ENCODE data around the gene HLA-DPB1. TPM values are rescaled to one million over a fixed set of nuclear protein-coding genes. Genes with fewer than 3 reads are reported as not detected.

HLA-DPB1 gene
- total RNA-seq, 1 experiment from 2014 or later = 18.3 TPM

- no TSS peak for BruUV-seq (replicated peaks)
- DNase-seq = no peak
Observed at GRCh38 chr6:33030245-33030644, 45.5 kb upstream of the HLA-DPB1 start.

GRCh38 chr6:33034554-33034953, 41.2 kb upstream of the HLA-DPB1 start:
- no peak for DNase-seq
- Mint-ChIP-seq H3K4me3 (ENCODE audit: low read depth, unreplicated experiment) (no peak overlapping the region), H3K9me3 (ENCODE audit: low read depth, unreplicated experiment) (peaks cover 3% of the 10 kb centered on the region), H3K27ac (ENCODE audit: unreplicated experiment) (no peak overlapping the region), H3K4me1 (ENCODE audit: low read depth, unreplicated experiment) (peaks cover 7% of the 10 kb centered on the region), H3K27me3 (ENCODE audit: unreplicated experiment) (peaks cover 86% of the 10 kb centered on the region), H3K36me3 (ENCODE audit: insufficient read depth, unreplicated experiment) (no peaks in the 10 kb centered on the region)
- no TSS peak for BruUV-seq (replicated peaks)
- intact Hi-C loops (cut with micrococcal nuclease; ENCODE audit: unreplicated experiment) = no loop called here
- TF ChIP-seq, protein P1, sequence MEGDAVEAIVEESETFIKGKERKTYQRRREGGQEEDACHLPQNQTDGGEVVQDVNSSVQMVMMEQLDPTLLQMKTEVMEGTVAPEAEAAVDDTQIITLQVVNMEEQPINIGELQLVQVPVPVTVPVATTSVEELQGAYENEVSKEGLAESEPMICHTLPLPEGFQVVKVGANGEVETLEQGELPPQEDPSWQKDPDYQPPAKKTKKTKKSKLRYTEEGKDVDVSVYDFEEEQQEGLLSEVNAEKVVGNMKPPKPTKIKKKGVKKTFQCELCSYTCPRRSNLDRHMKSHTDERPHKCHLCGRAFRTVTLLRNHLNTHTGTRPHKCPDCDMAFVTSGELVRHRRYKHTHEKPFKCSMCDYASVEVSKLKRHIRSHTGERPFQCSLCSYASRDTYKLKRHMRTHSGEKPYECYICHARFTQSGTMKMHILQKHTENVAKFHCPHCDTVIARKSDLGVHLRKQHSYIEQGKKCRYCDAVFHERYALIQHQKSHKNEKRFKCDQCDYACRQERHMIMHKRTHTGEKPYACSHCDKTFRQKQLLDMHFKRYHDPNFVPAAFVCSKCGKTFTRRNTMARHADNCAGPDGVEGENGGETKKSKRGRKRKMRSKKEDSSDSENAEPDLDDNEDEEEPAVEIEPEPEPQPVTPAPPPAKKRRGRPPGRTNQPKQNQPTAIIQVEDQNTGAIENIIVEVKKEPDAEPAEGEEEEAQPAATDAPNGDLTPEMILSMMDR (IDR thresholded peaks at IDR 0.05; ENCODE audit: unreplicated experiment) = no peak
- CTCF ChIA-PET = no interaction called here

More at GRCh38 chr6:33030245-33030644, 45.5 kb upstream of the HLA-DPB1 start:
- Mint-ChIP-seq H3K27ac (ENCODE audit: unreplicated experiment) (no peak overlapping the region), H3K9me3 (ENCODE audit: low read depth, unreplicated experiment) (peaks cover 2% of the 10 kb centered on the region), H3K4me3 (ENCODE audit: low read depth, unreplicated experiment) (no peak overlapping the region), H3K4me1 (ENCODE audit: low read depth, unreplicated experiment) (peaks cover 20% of the 10 kb centered on the region), H3K36me3 (ENCODE audit: insufficient read depth, unreplicated experiment) (no peaks in the 10 kb centered on the region), H3K27me3 (ENCODE audit: unreplicated experiment) (peaks cover 73% of the 10 kb centered on the region)
- CTCF ChIA-PET = no interaction called here
- TF ChIP-seq, protein P1 (IDR thresholded peaks at IDR 0.05; ENCODE audit: unreplicated experiment) = no peak
- intact Hi-C loops (cut with micrococcal nuclease; ENCODE audit: unreplicated experiment) = no loop called here

DNA sequence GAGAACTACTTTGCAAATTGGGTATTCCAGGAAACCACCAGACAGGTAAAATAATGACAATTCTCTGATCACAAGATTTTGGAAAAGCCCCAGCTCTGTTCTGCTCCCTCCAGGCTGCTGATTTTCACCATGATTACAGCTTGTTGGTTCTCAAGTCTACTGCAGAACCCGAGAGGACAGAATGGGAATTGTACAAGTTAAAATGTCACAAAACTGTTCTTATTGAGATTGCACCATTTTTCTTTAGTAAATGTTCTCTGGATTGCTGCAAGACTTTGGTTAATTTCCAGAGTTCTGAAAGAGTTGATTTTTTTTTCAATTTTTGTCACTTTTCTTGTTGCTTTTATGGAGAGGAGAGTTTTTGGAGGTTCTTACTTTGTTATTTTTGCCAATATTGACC, 39.3 kb upstream of the HLA-DPB1 start:
- Mint-ChIP-seq H3K36me3 (ENCODE audit: insufficient read depth, unreplicated experiment) (no peaks in the 10 kb centered on the region), H3K27ac (ENCODE audit: unreplicated experiment) (no peak overlapping the region), H3K4me1 (ENCODE audit: low read depth, unreplicated experiment) (no peaks in the 10 kb centered on the region), H3K27me3 (ENCODE audit: unreplicated experiment) (peaks cover 92% of the 10 kb centered on the region), H3K9me3 (ENCODE audit: low read depth, unreplicated experiment) (peaks cover 5% of the 10 kb centered on the region), H3K4me3 (ENCODE audit: low read depth, unreplicated experiment) (no peak overlapping the region)
- DNase-seq = no peak
- CTCF ChIA-PET = interaction anchor here (0.6 kb wide), 1 partner anchor 514 kb away, joined by 3 read pairs; no protein-coding TSS in a partner anchor
- no TSS peak for BruUV-seq (replicated peaks)
- intact Hi-C loops (cut with micrococcal nuclease; ENCODE audit: unreplicated experiment) = no loop called here
- TF ChIP-seq, protein P1 (IDR thresholded peaks at IDR 0.05; ENCODE audit: unreplicated experiment) = no peak

DNA sequence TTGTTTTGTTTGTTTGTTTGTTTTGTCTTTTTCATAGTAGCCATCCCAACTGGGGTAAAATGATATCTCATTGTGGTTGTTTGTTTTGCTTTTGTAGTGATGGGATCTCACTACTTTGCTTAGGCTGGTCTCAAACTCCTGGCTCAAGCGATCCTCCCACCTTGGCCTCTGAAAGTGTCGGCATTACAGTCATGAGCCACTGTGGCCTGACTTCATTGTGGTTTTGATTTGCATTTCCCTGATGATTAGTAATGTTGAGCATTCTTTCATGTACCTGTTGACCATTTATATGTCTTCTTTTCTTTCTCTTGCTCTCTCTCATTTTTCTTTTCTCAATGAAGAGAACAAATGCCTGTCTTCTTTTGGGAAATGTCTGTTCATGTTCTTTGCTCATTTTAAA, 35.6 kb upstream of the HLA-DPB1 start:
- Mint-ChIP-seq H3K36me3 (ENCODE audit: insufficient read depth, unreplicated experiment) (no peaks in the 10 kb centered on the region), H3K27me3 (ENCODE audit: unreplicated experiment) (peaks cover 75% of the 10 kb centered on the region), H3K4me3 (ENCODE audit: low read depth, unreplicated experiment) (no peak overlapping the region), H3K9me3 (ENCODE audit: low read depth, unreplicated experiment) (peaks cover 3% of the 10 kb centered on the region), H3K27ac (ENCODE audit: unreplicated experiment) (no peak overlapping the region), H3K4me1 (ENCODE audit: low read depth, unreplicated experiment) (no peaks in the 10 kb centered on the region)
- TF ChIP-seq, protein P1 (IDR thresholded peaks at IDR 0.05; ENCODE audit: unreplicated experiment) = no peak
- intact Hi-C loops (cut with micrococcal nuclease; ENCODE audit: unreplicated experiment) = no loop called here
- BruUV-seq (replicated peaks) = no TSS peak
- DNase-seq = no peak
- CTCF ChIA-PET = no interaction called here
